HG02763 (cell line): ENCODE data around the gene PIP5KL1.

Experiments
- ATAC-seq: cut with Tn5 transposase; IDR thresholded peaks from one replicate; pipeline ENCODE4 v1.9.1; 2021; ENCODE audit warnings: mild to moderate bottlenecking, moderate library complexity; ENCODE audit not compliant: unreplicated experiment

Gene PIP5KL1

GRCh38 chr9:127968700-127969383, 38.3 kb upstream of the PIP5KL1 start:
- no peak for ATAC-seq

- ATAC-seq: no peak
Measured at GRCh38 chr9:127968042-127968441, 37.5 kb upstream of the PIP5KL1 start.

- ATAC-seq: no peak
Measured at GRCh38 chr9:127967151-127967809, 36.7 kb upstream of the PIP5KL1 start.

- no peak for ATAC-seq
Measured at GRCh38 chr9:127966416-127967150, 36.0 kb upstream of the PIP5KL1 start.

GRCh38 chr9:127965953-127966352, 35.4 kb upstream of the PIP5KL1 start:
- ATAC-seq: no peak

- no peak for ATAC-seq
Measured at GRCh38 chr9:127963359-127964064, 32.9 kb upstream of the PIP5KL1 start.

- ATAC-seq: no peak
Measured at GRCh38 chr9:127963041-127963358, 32.4 kb upstream of the PIP5KL1 start.

- ATAC-seq: no peak
Measured at GRCh38 chr9:127962278-127962677, 31.7 kb upstream of the PIP5KL1 start.

- ATAC-seq: no peak
Measured at GRCh38 chr9:127961613-127962155, 31.1 kb upstream of the PIP5KL1 start.

GRCh38 chr9:127961155-127961490, 30.5 kb upstream of the PIP5KL1 start:
- ATAC-seq: no peak

GRCh38 chr9:127960410-127961154, 30.0 kb upstream of the PIP5KL1 start:
- no peak for ATAC-seq

- no peak for ATAC-seq
Measured at GRCh38 chr9:127959841-127960409, 29.3 kb upstream of the PIP5KL1 start.

GRCh38 chr9:127959398-127959797, 28.8 kb upstream of the PIP5KL1 start:
- no peak for ATAC-seq

GRCh38 chr9:127958728-127959127, 28.2 kb upstream of the PIP5KL1 start:
- no peak for ATAC-seq

- no peak for ATAC-seq
Measured at GRCh38 chr9:127955294-127956015, 24.9 kb upstream of the PIP5KL1 start.

- no peak for ATAC-seq
Measured at GRCh38 chr9:127954831-127955293, 24.3 kb upstream of the PIP5KL1 start.

GRCh38 chr9:127953768-127954505, 23.4 kb upstream of the PIP5KL1 start:
- no peak for ATAC-seq

- no peak for ATAC-seq
Measured at GRCh38 chr9:127953154-127953553, 22.6 kb upstream of the PIP5KL1 start.
